H1 (cell line): ENCODE measurements around the gene A3GALT2. TPM values are rescaled to one million over a fixed set of nuclear protein-coding genes. Genes with fewer than 3 reads are reported as not detected.

Experiments
- CTCF ChIA-PET: fragments of 300-600 bp; sonication (Branson Sonifier 250); formaldehyde crosslinking; loops from one replicate; lab custom pipeline; 2021; ENCODE audit not compliant: partially characterized antibody; lab: Charles Lee
- POLR2A ChIA-PET: fragments of 300-600 bp; sonication (Branson Sonifier 250); formaldehyde crosslinking; loops from one replicate; lab custom pipeline; 2021; ENCODE audit warnings: inconsistent platforms; ENCODE audit not compliant: partially characterized antibody; lab: Charles Lee
- DNase-seq, 2 experiments: peaks; one replicate each; pipeline versions ENCODE4 v3.0.0 to v3.0.0-alpha.2; 2010 to 2022; ENCODE audit warnings: low spot score in 2 of 2, low read depth in 1 of 2, mixed read lengths in 1 of 2
- FAIRE-seq: peaks from 2 replicates; lab custom pipeline; 2011; peaks lifted over from hg19 to GRCh38; lab: Jason Lieb, UNC
- H2AFZ ChIP-seq: 2 replicates; pipeline ENCODE4 v1.8.1; 2012; ENCODE audit warnings: low read length, inconsistent platforms
- H2AK5ac ChIP-seq: 2 replicates; pipeline ENCODE4 v1.6.1; 2013; ENCODE audit warnings: low read depth, low read length
- H2BK120ac ChIP-seq: replicated peaks from 2 replicates; pipeline ENCODE3; 2013; ENCODE audit warnings: low read depth, low read length, inconsistent platforms
- H2BK12ac ChIP-seq: 2 replicates; pipeline ENCODE4 v1.6.1; 2013; ENCODE audit warnings: low read depth, low read length
- H2BK15ac ChIP-seq: 2 replicates; pipeline ENCODE4 v1.6.1; 2013; ENCODE audit warnings: low read length
- H2BK20ac ChIP-seq: 2 replicates; pipeline ENCODE4 v1.6.1; 2013; ENCODE audit warnings: low read length
- H2BK5ac ChIP-seq: 2 replicates; pipeline ENCODE4 v1.6.1; 2013; ENCODE audit warnings: low read depth, low read length
- H3K14ac ChIP-seq: 2 replicates; pipeline ENCODE4 v1.6.1; 2013; ENCODE audit warnings: inconsistent platforms; ENCODE audit not compliant: insufficient read length
- H3K18ac ChIP-seq: 2 replicates; pipeline ENCODE4 v1.6.1; 2013; ENCODE audit warnings: low read length; ENCODE audit errors: extremely low read depth
- H3K23ac ChIP-seq: 2 replicates; pipeline ENCODE4 v1.6.1; 2013; ENCODE audit warnings: inconsistent platforms; ENCODE audit not compliant: insufficient read length
- H3K23me2 ChIP-seq: 2 replicates; pipeline ENCODE4 v1.6.1; 2013; ENCODE audit warnings: low read depth, low read length
- H3K27ac ChIP-seq: 2 replicates; pipeline ENCODE4 v1.6.1; 2011; ENCODE audit warnings: low read depth, low read length, inconsistent platforms
- H3K27me3 ChIP-seq, 4 experiments: replicated peaks in 1 of 4; 1 replicate in 1 of 4; 2 replicates in 3 of 4; pipeline versions ENCODE4 v1.6.1 to v1.8.1; 2011 to 2013; ENCODE audit warnings: low read length in 3 of 4, mild to moderate bottlenecking in 3 of 4, inconsistent platforms in 2 of 4, mixed read lengths in 2 of 4, moderate library complexity in 1 of 4; ENCODE audit not compliant: control insufficient read depth in 3 of 4, insufficient read depth in 3 of 4; ENCODE audit errors: extremely low read depth in 1 of 4
- H3K36me3 ChIP-seq, 4 experiments: 2 replicates each; pipeline versions ENCODE4 v1.6.1 to v1.8.1; 2011 to 2013; ENCODE audit warnings: mild to moderate bottlenecking in 4 of 4, low read length in 3 of 4, moderate library complexity in 2 of 4, control low read depth in 1 of 4, inconsistent platforms in 1 of 4; ENCODE audit not compliant: insufficient read depth in 4 of 4, control insufficient read depth in 2 of 4
- H3K4ac ChIP-seq: replicated peaks from 2 replicates; pipeline ENCODE3; 2013; ENCODE audit warnings: low read length, low read depth, mixed read lengths, inconsistent platforms; ENCODE audit not compliant: insufficient read length
- H3K4me1 ChIP-seq, 4 experiments: replicated peaks in 1 of 4; 1 replicate in 1 of 4; 2 replicates in 3 of 4; pipeline versions ENCODE4 v1.6.1 to v1.8.1; 2011 to 2013; ENCODE audit warnings: low read length in 3 of 4, inconsistent platforms in 2 of 4, mixed read lengths in 1 of 4; ENCODE audit not compliant: insufficient read depth in 4 of 4, control insufficient read depth in 3 of 4
- H3K4me2 ChIP-seq, 2 experiments: 2 replicates each; pipeline versions ENCODE4 v1.6.1 to v1.8.1; 2011 to 2013; ENCODE audit warnings: low read depth in 2 of 2, low read length in 2 of 2, control low read depth in 1 of 2, inconsistent platforms in 1 of 2, mild to moderate bottlenecking in 1 of 2; ENCODE audit not compliant: insufficient read depth in 1 of 2
- H3K4me3 ChIP-seq, 4 experiments: fragments of 200-600, 300-600 bp in 1 of 4; sonication (generic), shearing (Covaris generic), sonication (Bioruptor Twin) in 1 of 4; 2 replicates each; pipeline versions ENCODE4 v1.5.1 to v1.8.1; 2011 to 2016; ENCODE audit warnings: low read length in 4 of 4, low read depth in 3 of 4, control low read depth in 2 of 4, inconsistent platforms in 2 of 4, mild to moderate bottlenecking in 2 of 4, mixed read lengths in 1 of 4, moderate library complexity in 1 of 4; ENCODE audit not compliant: insufficient read depth in 2 of 4; ENCODE audit errors: extremely low read depth in 1 of 4
- H3K56ac ChIP-seq: replicated peaks from 2 replicates; pipeline ENCODE3; 2013; ENCODE audit warnings: low read depth, mild to moderate bottlenecking, mixed read lengths, low read length, inconsistent platforms; ENCODE audit not compliant: insufficient read length
- H3K79me1 ChIP-seq: 2 replicates; pipeline ENCODE4 v1.6.1; 2013; ENCODE audit warnings: low read depth, low read length, control low read depth
- H3K79me2 ChIP-seq, 2 experiments: 2 replicates each; pipeline versions ENCODE4 v1.6.1 to v1.8.1; 2012 to 2013; ENCODE audit warnings: low read length in 2 of 2, mild to moderate bottlenecking in 2 of 2, inconsistent platforms in 1 of 2; ENCODE audit not compliant: insufficient read depth in 2 of 2, control insufficient read depth in 1 of 2
- H3K9ac ChIP-seq, 4 experiments: replicated peaks in 1 of 4; 1 replicate in 1 of 4; 2 replicates in 3 of 4; pipeline versions ENCODE4 v1.6.1 to v1.8.1; 2011 to 2013; ENCODE audit warnings: low read depth in 3 of 4, low read length in 3 of 4, control low read depth in 2 of 4, mild to moderate bottlenecking in 2 of 4, moderate library complexity in 2 of 4, inconsistent platforms in 1 of 4; ENCODE audit errors: extremely low read depth in 1 of 4
- H3K9me3 ChIP-seq, 2 experiments: 2 replicates each; pipeline versions ENCODE4 v1.6.1 to v1.8.1; 2012 to 2013; ENCODE audit warnings: mild to moderate bottlenecking in 2 of 2, moderate library complexity in 2 of 2, control low read depth in 1 of 2, inconsistent platforms in 1 of 2, low read depth in 1 of 2, low read length in 1 of 2, mixed read lengths in 1 of 2; ENCODE audit not compliant: insufficient read depth in 2 of 2
- H4K20me1 ChIP-seq, 2 experiments: replicated peaks in 1 of 2; 2 replicates each; pipeline versions ENCODE3 to v1.8.1; 2011 to 2013; ENCODE audit warnings: inconsistent platforms in 2 of 2, low read length in 2 of 2, mild to moderate bottlenecking in 1 of 2; ENCODE audit not compliant: insufficient read depth in 2 of 2, control insufficient read depth in 1 of 2
- H4K5ac ChIP-seq: 2 replicates; pipeline ENCODE4 v1.6.1; 2013; ENCODE audit warnings: low read length, low read depth, mixed read lengths, inconsistent platforms; ENCODE audit not compliant: insufficient read length
- H4K8ac ChIP-seq: 2 replicates; pipeline ENCODE4 v1.8.0; 2013; ENCODE audit warnings: mild to moderate bottlenecking, moderate library complexity, low read length, inconsistent platforms; ENCODE audit not compliant: insufficient read depth; ENCODE audit errors: extremely low read depth
- H4K91ac ChIP-seq: replicated peaks from 2 replicates; pipeline ENCODE3; 2013; ENCODE audit warnings: low read length, mixed read lengths, inconsistent platforms; ENCODE audit not compliant: insufficient read length
- ATF3 ChIP-seq: IDR thresholded peaks from 2 replicates; pipeline ENCODE4 v1.6.1; 2011; ENCODE audit warnings: low read depth, mild to moderate bottlenecking, low read length; ENCODE audit not compliant: insufficient read depth
- BACH1 ChIP-seq: IDR thresholded peaks from 2 replicates; pipeline ENCODE4 v1.6.1; 2012; ENCODE audit warnings: low read length, improper control_type of control experiment
- CEBPB ChIP-seq: IDR thresholded peaks from 2 replicates; pipeline ENCODE4 v1.6.1; 2012; ENCODE audit warnings: low read depth, low read length
- E2F6 ChIP-seq: IDR thresholded peaks from 2 replicates; pipeline ENCODE4 v1.6.1; 2012; ENCODE audit warnings: inconsistent platforms
- FOSL1 ChIP-seq: IDR thresholded peaks from 2 replicates; pipeline ENCODE4 v1.6.1; 2011; ENCODE audit warnings: mild to moderate bottlenecking, low read depth, low read length, moderate library complexity; ENCODE audit not compliant: insufficient read depth
- HDAC2 ChIP-seq, 2 experiments: fragments of 300-600 bp in 1 of 2; sonication (generic) in 1 of 2; IDR thresholded peaks; 2 replicates each; pipeline ENCODE4 v1.6.1; 2011 to 2012; ENCODE audit warnings: low read depth in 2 of 2, low read length in 2 of 2, mild to moderate bottlenecking in 2 of 2, moderate library complexity in 2 of 2, borderline replicate concordance in 1 of 2, inconsistent platforms in 1 of 2
- HDAC6 ChIP-seq: IDR thresholded peaks from one replicate; pipeline ENCODE4 v1.7.1; 2012; ENCODE audit warnings: low read depth, mild to moderate bottlenecking, inconsistent platforms, low read length, moderate library complexity
- KDM1A ChIP-seq: fragments of 200-600, 300-600 bp; sonication (generic); IDR thresholded peaks from 2 replicates; pipeline ENCODE4 v1.7.1; 2016; ENCODE audit warnings: mild to moderate bottlenecking, low read length, borderline replicate concordance
- KDM4A ChIP-seq: IDR thresholded peaks from one replicate; pipeline ENCODE4 v1.7.1; 2012; ENCODE audit warnings: low read depth, mild to moderate bottlenecking, moderate library complexity, low read length, inconsistent platforms; ENCODE audit not compliant: severe bottlenecking
- POU5F1 ChIP-seq: IDR thresholded peaks from 2 replicates; pipeline ENCODE4 v1.6.1; 2011; ENCODE audit warnings: low read depth, mild to moderate bottlenecking, low read length, moderate library complexity
- SRF ChIP-seq: IDR thresholded peaks from 2 replicates; pipeline ENCODE4 v1.6.1; 2011; ENCODE audit warnings: mild to moderate bottlenecking, low read depth, low read length, moderate library complexity
- SUZ12 ChIP-seq: fragments of 200-600 bp; sonication (generic); IDR thresholded peaks from 2 replicates; pipeline ENCODE4 v1.6.1; 2012; ENCODE audit warnings: mild to moderate bottlenecking, inconsistent platforms, low read length, moderate library complexity, mixed read lengths
- TBP ChIP-seq: IDR thresholded peaks from 2 replicates; pipeline ENCODE4 v1.6.1; 2011; ENCODE audit warnings: low read depth, low read length, improper control_type of control experiment
- WGBS, 2 experiments: shearing (Covaris generic) in 1 of 2; methylation state at CpG; one replicate each; pipeline versions ENCODE4 v1.1.6 to v1.1.7; 2013 to 2015; ENCODE audit warnings: low lambda C conversion rate in 2 of 2, mixed read lengths in 2 of 2, inconsistent platforms in 1 of 2, low coverage in 1 of 2, missing lambda C conversion rate in 1 of 2; ENCODE audit not compliant: insufficient replicate concordance in 2 of 2, insufficient coverage in 1 of 2, insufficient read length in 1 of 2; ENCODE audit errors: extremely low coverage in 1 of 2, missing lambda C conversion rate in 1 of 2; 5-methylcytosine and 5-hydroxymethylcytosine counted together
- polyA plus RNA-seq, 7 experiments: library from polyadenylated mRNA; depleted of rRNA in 3 of 7; stranded (reverse) in 5 of 7; unstranded in 2 of 7; fragments of >200 nt in 5 of 7; fragments of 200-250 nt in 2 of 7; gene quantifications; 1 replicate in 5 of 7; 2 replicates in 1 of 7; 4 replicates in 1 of 7; pipeline versions ENCODE4 v1.2.1 to v1.2.3, GENCODE V29; 2011 to 2013; ENCODE audit warnings: missing spikeins in 2 of 7, mixed read lengths in 2 of 7
- total RNA-seq: library from RNA; stranded (reverse); fragmentation: NEBNext Ultra II Directional; extraction: Animal tissue kit (Norgen Biotek cat#: 25700); gene quantifications from 2 replicates; pipeline ENCODE4 v1.2.1, GENCODE V29; 2021

A3GALT2 gene
- total and polyA plus RNA-seq, 2 of the 8 experiments (the other 6 are each of a cell fraction or from before 2014, with no cell fraction given), result not detected

DNA sequence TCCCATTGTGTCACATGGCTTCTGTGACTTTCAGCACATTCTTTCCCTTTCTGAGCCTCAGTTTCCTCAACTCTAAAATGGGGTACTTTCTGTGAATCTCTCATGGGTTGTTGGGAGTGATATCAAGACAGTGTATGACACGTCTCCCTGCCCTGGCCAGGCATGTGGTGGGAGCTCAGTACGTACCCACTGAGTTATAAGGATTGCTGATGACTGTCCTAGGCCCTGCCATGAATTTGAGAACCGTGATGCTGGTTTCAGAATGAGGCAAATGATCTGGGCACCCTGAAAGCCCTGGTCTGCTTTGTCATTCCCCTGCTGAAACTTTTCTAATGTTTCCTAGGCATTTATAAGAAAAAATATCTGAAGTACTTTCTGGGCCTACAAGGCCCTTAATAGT lies 61.0 kb downstream of the A3GALT2 start:
- Histone ChIP-seq H3K23ac (no peak overlapping the region), H4K91ac (no peak overlapping the region), H3K27ac (no peak overlapping the region), H3K9ac (no peak overlapping the region), H2BK5ac (no peak overlapping the region), H2BK20ac (no peak overlapping the region), H3K4me1 (peaks cover 0 to 23% (median 10%) of the 10 kb centered on the region in 4 experiments; a peak in 5 of 7 replicates), H4K5ac (no peak overlapping the region), H3K79me2 (peaks cover 0 to 52% of the 10 kb centered on the region in 2 experiments; a peak in 2 of 4 replicates), H2AK5ac (no peak overlapping the region), H3K23me2 (peaks cover 7% of the 10 kb centered on the region), H2BK120ac (no peak overlapping the region), H3K14ac (no peak overlapping the region), H3K9me3 (no peaks in the 10 kb centered on the region), H3K79me1 (peaks cover 29% of the 10 kb centered on the region), H3K27me3 (no peaks in the 10 kb centered on the region; a peak in 1 of 7 replicates), H3K4ac (no peak overlapping the region), H3K36me3 (peaks cover 0 to 2% (median 0%) of the 10 kb centered on the region in 4 experiments; a peak in 1 of 8 replicates), H2AFZ (no peak overlapping the region), H2BK12ac (no peak overlapping the region), H4K8ac (no peak overlapping the region), H3K4me2 (no peak overlapping the region), H4K20me1 (peaks cover 5 to 11% of the 10 kb centered on the region in 2 experiments), H3K18ac (no peak overlapping the region), H2BK15ac (no peak overlapping the region), H3K4me3 (no peak overlapping the region), H3K56ac (no peak overlapping the region)
- CTCF ChIA-PET, result interaction anchor here (0.5 to 1.1 kb wide), 4 partner anchors 11 to 790 kb away, joined by 3 to 5 read pairs (median 3); no protein-coding TSS in a partner anchor
- WGBS, 2 experiments, result 78% methylated on average over 3 of the region's 3 CpGs; no CpG with 5 or more reads in 1 of the 2 experiments
- no peak for TF ChIP-seq KDM1A
- no peak for TF ChIP-seq ATF3
- no peak for TF ChIP-seq HDAC6
- no peak for TF ChIP-seq SUZ12
- TF ChIP-seq E2F6, result no peak
- TF ChIP-seq TBP, result no peak
- TF ChIP-seq KDM4A, result no peak
- TF ChIP-seq BACH1, result no peak
- no peak for TF ChIP-seq CEBPB
- no peak for TF ChIP-seq FOSL1
- TF ChIP-seq HDAC2 (IDR thresholded peaks at IDR 0.05; ENCODE audit: borderline replicate concordance in 1 of 2, low read depth in 2 of 2, low read length in 2 of 2), result no peak
- no peak for TF ChIP-seq POU5F1
- TF ChIP-seq SRF, result no peak
- DNase-seq, result no peak
- POLR2A ChIA-PET, result interaction anchor here (0.6 to 2.7 kb wide), 4 partner anchors 9 to 110 kb away, joined by 3 to 12 read pairs (median 5); no protein-coding TSS in a partner anchor
- no peak for FAIRE-seq
